RWPE2 (cell line): Measurements from ENCODE around the gene LRRC51.

Experiments
- ATAC-seq: fragments of 200-7000 bp; cut with Tn5 transposase; 3 replicates; pipeline ENCODE4 v1.9.1; 2021; ENCODE audit warnings: low read depth
- DNase-seq: peaks from one replicate; pipeline ENCODE4 v3.0.0-alpha.2; 2020; ENCODE audit warnings: low spot score
- H3K27ac ChIP-seq: fragments of 450-650 bp; 2 replicates; pipeline ENCODE4 v1.5.1; 2017; ENCODE audit warnings: mild to moderate bottlenecking; ENCODE audit not compliant: poor library complexity, severe bottlenecking
- H3K27me3 ChIP-seq: fragments of 250-450 bp; sonication (Bioruptor Pico); 2 replicates; pipeline ENCODE4 v1.5.1; 2021; ENCODE audit warnings: mild to moderate bottlenecking, moderate library complexity; ENCODE audit not compliant: insufficient read depth, poor library complexity, severe bottlenecking
- H3K36me3 ChIP-seq: fragments of 250-450 bp; sonication (Bioruptor Pico); 2 replicates; pipeline ENCODE4 v1.5.1; 2020; ENCODE audit warnings: low read depth, mild to moderate bottlenecking, moderate library complexity
- H3K4me1 ChIP-seq: fragments of 250-450 bp; sonication (Bioruptor Pico); 2 replicates; pipeline ENCODE4 v1.5.1; 2021; ENCODE audit warnings: mild to moderate bottlenecking, moderate library complexity; ENCODE audit not compliant: insufficient read depth, poor library complexity, severe bottlenecking
- H3K4me3 ChIP-seq: fragments of 250-450 bp; sonication (Bioruptor Pico); 2 replicates; pipeline ENCODE4 v1.5.1; 2021; ENCODE audit warnings: mild to moderate bottlenecking, moderate library complexity; ENCODE audit not compliant: severe bottlenecking
- H3K9me3 ChIP-seq: fragments of 250-450 bp; sonication (Bioruptor Pico); 2 replicates; pipeline ENCODE4 v1.5.1; 2021; ENCODE audit warnings: mild to moderate bottlenecking, moderate library complexity; ENCODE audit not compliant: severe bottlenecking
- TF ChIP-seq, protein P1 (sequence below): fragments of 450-650 bp; IDR thresholded peaks from one replicate; pipeline ENCODE4 v1.5.1; 2017; ENCODE audit warnings: mild to moderate bottlenecking, moderate library complexity; ENCODE audit not compliant: poor library complexity, severe bottlenecking

Gene LRRC51

DNA sequence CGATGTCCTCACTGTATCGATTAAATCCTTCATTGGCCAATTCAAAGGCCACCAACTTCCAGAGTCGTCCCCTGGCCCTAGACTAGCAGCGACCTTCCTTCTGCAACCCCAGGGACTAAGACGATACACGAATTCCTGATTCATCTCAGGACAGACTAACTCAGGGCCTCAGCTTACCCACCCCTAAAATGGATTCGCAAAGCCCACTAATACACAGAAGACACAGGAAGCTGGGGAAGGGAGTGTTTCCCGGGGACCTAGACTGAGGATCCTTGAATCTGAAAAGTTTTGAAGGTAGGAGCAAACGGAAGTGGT is 21.9 kb downstream of the LRRC51 start:
- Histone ChIP-seq H3K4me1 (peaks cover 8% of the 10 kb centered on the region), H3K9me3 (no peaks in the 10 kb centered on the region), H3K4me3 (peak overlapping the region; percentile 89), H3K27ac (peak overlapping the region; percentile 81), H3K27me3 (no peaks in the 10 kb centered on the region), H3K36me3 (peaks cover 37% of the 10 kb centered on the region)
- DNase-seq: no peak
- ATAC-seq: no peak
- TF ChIP-seq, protein P1, sequence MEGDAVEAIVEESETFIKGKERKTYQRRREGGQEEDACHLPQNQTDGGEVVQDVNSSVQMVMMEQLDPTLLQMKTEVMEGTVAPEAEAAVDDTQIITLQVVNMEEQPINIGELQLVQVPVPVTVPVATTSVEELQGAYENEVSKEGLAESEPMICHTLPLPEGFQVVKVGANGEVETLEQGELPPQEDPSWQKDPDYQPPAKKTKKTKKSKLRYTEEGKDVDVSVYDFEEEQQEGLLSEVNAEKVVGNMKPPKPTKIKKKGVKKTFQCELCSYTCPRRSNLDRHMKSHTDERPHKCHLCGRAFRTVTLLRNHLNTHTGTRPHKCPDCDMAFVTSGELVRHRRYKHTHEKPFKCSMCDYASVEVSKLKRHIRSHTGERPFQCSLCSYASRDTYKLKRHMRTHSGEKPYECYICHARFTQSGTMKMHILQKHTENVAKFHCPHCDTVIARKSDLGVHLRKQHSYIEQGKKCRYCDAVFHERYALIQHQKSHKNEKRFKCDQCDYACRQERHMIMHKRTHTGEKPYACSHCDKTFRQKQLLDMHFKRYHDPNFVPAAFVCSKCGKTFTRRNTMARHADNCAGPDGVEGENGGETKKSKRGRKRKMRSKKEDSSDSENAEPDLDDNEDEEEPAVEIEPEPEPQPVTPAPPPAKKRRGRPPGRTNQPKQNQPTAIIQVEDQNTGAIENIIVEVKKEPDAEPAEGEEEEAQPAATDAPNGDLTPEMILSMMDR: no peak

DNA sequence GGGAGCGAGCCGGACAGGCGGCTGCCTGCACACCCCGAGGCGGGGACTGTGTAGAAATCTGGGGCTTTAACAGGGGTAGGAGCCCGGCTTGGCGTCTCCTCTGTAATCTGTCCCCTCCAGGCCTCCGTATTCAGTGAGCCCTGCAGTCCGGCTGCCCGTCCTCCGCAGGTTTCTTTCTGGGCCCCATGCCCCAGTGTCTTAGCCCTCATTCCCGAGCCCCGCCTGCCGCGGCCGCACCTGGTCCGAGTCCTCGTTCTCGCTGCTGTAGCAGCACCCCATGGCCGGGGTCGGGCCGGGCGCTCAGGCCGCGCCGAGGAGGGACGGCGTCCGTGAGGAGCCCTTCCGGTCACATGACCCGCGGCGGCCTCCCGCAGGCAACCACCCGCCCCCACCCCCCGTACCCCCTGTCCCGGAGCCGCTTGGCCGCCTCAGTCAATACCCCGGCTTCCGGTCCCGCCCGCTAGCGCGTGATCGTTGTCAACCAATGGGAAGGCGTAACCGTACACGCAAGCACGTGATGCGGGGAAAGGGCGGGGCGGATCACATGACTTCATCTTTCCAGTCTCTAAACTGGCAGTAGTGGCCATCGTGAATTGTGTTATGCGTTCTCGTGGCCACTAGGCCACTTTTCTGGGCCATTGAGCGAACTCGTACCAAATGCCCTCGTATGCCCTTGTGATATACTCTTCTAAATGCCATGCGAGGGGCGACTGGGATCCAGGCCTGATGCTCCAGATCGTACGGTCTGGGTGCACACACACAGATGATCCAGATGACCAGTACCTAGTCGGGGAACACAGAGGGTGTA is 22.5 kb downstream of the LRRC51 start, which contains the start of gene LAMTOR1:
Gene LAMTOR1, minus strand, starts transcription at position 352 of the 808 bp plus-strand sequence. Its CDS starts 73 bp downstream, at position 279.
- Histone ChIP-seq H3K4me3 (peak within 1 kb of the TSS; percentile 89), H3K27me3 (no peaks in the 10 kb centered on the region), H3K27ac (peak within 1 kb of the TSS; percentile 81), H3K9me3 (no peaks in the 10 kb centered on the region), H3K36me3 (peaks cover 32% of the 10 kb centered on the region), H3K4me1 (peaks cover 8% of the 10 kb centered on the region)
- TF ChIP-seq, protein P1: no peak
- peak; percentile 98 for DNase-seq
- ATAC-seq: peak; percentile 90

DNA sequence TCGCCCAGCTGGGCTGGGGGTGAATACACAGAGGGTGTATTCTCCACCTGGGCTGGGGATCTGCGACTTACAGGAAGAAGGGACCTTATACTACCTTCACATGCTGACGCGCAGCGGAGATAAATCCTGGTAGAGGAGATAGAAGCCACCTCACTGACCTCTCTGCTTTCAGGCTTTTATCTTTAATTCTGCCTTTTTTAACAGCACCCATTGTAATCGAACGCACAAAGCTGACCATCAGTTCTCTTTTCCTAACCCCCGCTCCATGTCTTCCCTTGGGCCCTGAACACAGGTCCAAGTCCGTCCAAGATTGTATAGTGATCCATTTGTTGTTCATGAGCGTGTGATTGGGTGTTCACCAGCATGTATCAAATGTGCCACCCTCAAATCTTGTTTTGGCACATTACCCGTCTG is 23.1 kb downstream of the LRRC51 start:
- DNase-seq (no peak), ATAC-seq (no peak)
- Histone ChIP-seq H3K36me3 (peaks cover 26% of the 10 kb centered on the region), H3K27ac (peak overlapping the region; percentile 81), H3K4me3 (peak overlapping the region; percentile 7), H3K4me1 (peaks cover 8% of the 10 kb centered on the region), H3K9me3 (no peaks in the 10 kb centered on the region), H3K27me3 (no peaks in the 10 kb centered on the region)
- TF ChIP-seq, protein P1: no peak

DNA sequence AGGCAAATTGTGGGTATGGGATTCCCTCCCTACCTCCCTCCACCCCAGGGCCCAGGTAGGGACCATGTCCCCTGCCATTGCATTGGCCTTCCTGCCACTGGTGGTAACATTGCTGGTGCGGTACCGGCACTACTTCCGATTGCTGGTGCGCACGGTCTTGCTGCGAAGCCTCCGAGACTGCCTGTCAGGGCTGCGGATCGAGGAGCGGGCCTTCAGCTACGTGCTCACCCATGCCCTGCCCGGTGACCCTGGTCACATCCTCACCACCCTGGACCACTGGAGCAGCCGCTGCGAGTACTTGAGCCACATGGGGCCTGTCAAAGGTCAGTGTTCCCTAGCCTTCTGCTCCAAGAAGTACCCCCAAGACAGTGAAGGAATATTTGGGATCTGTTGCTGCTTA is 25.2 kb downstream of the LRRC51 start, which contains the start of gene TOMT:
Gene TOMT, plus strand, starts transcription at position 37 of the 400 bp plus-strand sequence. Its CDS starts 28 bp downstream, at position 65.
- no peak within 1 kb of the TSS for H3K4me3 ChIP-seq
- H3K36me3 ChIP-seq: peaks cover 11% of the 10 kb centered on the region
- no peak within 1 kb of the TSS for H3K27ac ChIP-seq
- ATAC-seq: no peak
- TF ChIP-seq, protein P1: no peak
- no peak for DNase-seq
- H3K27me3 ChIP-seq: no peaks in the 10 kb centered on the region
- H3K4me1 ChIP-seq: peaks cover 8% of the 10 kb centered on the region
- H3K9me3 ChIP-seq: no peaks in the 10 kb centered on the region
